Mucosa of descending colon (tissue), 3 donors: ENCODE data around the gene SLIT1. TPM values are rescaled to one million over a fixed set of nuclear protein-coding genes. Genes with fewer than 3 reads are reported as not detected.

Experiments
- ATAC-seq: fragments of 200-7000 bp; cut with Tn5 transposase; one replicate; pipeline ENCODE4 v1.9.1; 2020; ENCODE audit warnings: mild to moderate bottlenecking, moderate library complexity
- DNase-seq, 3 donors: peaks; one replicate each; pipeline ENCODE4 v3.0.0-alpha.2; 2020
- H3K36me3 ChIP-seq: fragments of 200-600 bp; one replicate; pipeline ENCODE4 v1.8.0; 2021; ENCODE audit warnings: low read depth, mild to moderate bottlenecking
- H3K4me1 ChIP-seq: fragments of 200-600 bp; one replicate; pipeline ENCODE4 v1.8.0; 2021; ENCODE audit warnings: low read depth, mild to moderate bottlenecking
- H3K4me3 ChIP-seq: fragments of 200-600 bp; one replicate; pipeline ENCODE4 v1.8.0; 2021; ENCODE audit warnings: mild to moderate bottlenecking
- H3K9me3 ChIP-seq: fragments of 200-600 bp; one replicate; pipeline ENCODE4 v1.8.0; 2021; ENCODE audit warnings: mild to moderate bottlenecking
- intact Hi-C, 2 donors: fragments of 100-400 bp; cut with DNase I in 1 of 2; cut with micrococcal nuclease in 1 of 2; formaldehyde crosslinking; loops; one replicate each; pipeline versions ENCODE4 v1.11.0 to v1.11.1; 2022; cut with DNase I, micrococcal nuclease
- total RNA-seq, 3 donors: library from RNA; stranded (reverse); fragmentation: NEBNext Ultra II Directional in 2 of 3; extraction: Animal tissue kit (Norgen Biotek cat#: 25700) in 2 of 3; gene quantifications; one replicate each; pipeline versions ENCODE4 v1.2.1 to v1.2.4, GENCODE V29; 2021 to 2023
- TF ChIP-seq, protein P1 (sequence below): fragments of 200-600 bp; IDR thresholded peaks from one replicate; pipeline ENCODE4 v1.8.0; 2022; ENCODE audit warnings: antibody characterized with exemption, mild to moderate bottlenecking
- donor health status: DM: no; HTN: no; CAD: no; lungs with moderate emphysema.
- donor health status: DM: no; HTN: no; CAD: no.
- donor health status: DM: no; HTN: yes; CAD: no.

Gene SLIT1
- total RNA-seq, 3 donors from 2014 or later, result 0.17 to 1.1 (median 0.24) TPM

DNA sequence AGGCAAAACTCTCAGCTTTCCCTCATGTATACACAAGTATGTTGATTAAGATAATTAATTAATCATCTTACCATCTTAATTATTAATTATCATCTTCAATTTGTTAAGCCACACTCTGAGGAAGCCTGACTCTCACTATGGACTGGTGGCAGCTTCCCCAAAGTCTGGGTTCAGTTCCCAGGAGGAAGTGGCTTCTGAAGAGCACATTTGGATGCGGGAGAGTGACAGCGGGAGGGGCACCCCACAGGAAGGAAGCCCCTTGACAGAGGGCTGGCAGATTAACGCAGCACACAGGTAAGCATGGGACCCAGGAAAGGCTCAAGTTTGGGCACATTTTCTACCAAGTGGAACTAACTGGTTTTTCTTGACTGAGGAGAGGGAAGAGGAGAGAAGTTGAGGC lies 13.4 kb upstream of the SLIT1 start:
- TF ChIP-seq, protein P1, sequence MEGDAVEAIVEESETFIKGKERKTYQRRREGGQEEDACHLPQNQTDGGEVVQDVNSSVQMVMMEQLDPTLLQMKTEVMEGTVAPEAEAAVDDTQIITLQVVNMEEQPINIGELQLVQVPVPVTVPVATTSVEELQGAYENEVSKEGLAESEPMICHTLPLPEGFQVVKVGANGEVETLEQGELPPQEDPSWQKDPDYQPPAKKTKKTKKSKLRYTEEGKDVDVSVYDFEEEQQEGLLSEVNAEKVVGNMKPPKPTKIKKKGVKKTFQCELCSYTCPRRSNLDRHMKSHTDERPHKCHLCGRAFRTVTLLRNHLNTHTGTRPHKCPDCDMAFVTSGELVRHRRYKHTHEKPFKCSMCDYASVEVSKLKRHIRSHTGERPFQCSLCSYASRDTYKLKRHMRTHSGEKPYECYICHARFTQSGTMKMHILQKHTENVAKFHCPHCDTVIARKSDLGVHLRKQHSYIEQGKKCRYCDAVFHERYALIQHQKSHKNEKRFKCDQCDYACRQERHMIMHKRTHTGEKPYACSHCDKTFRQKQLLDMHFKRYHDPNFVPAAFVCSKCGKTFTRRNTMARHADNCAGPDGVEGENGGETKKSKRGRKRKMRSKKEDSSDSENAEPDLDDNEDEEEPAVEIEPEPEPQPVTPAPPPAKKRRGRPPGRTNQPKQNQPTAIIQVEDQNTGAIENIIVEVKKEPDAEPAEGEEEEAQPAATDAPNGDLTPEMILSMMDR, result no peak
- H3K9me3 ChIP-seq, result no peaks in the 10 kb centered on the region
- H3K4me3 ChIP-seq, result no peak overlapping the region
- no peaks in the 10 kb centered on the region for H3K36me3 ChIP-seq
- ATAC-seq (no peak), DNase-seq (no peak)
- peaks cover 6% of the 10 kb centered on the region for H3K4me1 ChIP-seq
- intact Hi-C loops, result loop anchor here in 1 of 2 donors (5.0 kb wide), 1 partner anchor 117 kb away; no protein-coding TSS in a partner anchor

DNA sequence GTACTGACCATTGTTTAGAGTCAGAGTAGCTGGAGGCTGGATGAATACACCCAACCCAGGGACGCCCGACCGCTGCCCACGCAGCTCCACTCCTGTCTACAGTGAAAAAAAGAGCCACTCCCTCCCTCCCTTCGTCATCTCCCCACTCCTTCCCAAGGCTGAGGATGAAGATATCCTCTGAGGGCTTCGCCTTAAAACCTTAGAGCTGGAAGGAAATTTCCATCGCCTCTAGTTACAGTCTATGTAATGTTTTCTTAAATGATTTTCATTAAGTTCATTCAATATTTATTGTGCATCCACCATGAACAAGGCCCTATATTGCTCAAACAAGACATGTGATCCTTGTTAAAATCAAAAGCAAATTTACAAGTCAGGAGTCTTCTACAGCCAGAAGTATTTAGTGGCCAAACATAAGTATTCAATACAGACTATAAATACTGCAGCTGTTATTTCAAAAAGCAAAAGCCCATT lies 11.3 kb upstream of the SLIT1 start:
- no peak for DNase-seq
- Histone ChIP-seq H3K36me3 (no peaks in the 10 kb centered on the region), H3K9me3 (no peaks in the 10 kb centered on the region), H3K4me3 (no peak overlapping the region), H3K4me1 (peaks cover 6% of the 10 kb centered on the region)
- intact Hi-C loops, result loop anchor here in 1 of 2 donors (2.0 to 5.0 kb wide), 2 partner anchors 36 to 115 kb away; no protein-coding TSS in a partner anchor
- TF ChIP-seq, protein P1, result no peak
- ATAC-seq, result no peak

DNA sequence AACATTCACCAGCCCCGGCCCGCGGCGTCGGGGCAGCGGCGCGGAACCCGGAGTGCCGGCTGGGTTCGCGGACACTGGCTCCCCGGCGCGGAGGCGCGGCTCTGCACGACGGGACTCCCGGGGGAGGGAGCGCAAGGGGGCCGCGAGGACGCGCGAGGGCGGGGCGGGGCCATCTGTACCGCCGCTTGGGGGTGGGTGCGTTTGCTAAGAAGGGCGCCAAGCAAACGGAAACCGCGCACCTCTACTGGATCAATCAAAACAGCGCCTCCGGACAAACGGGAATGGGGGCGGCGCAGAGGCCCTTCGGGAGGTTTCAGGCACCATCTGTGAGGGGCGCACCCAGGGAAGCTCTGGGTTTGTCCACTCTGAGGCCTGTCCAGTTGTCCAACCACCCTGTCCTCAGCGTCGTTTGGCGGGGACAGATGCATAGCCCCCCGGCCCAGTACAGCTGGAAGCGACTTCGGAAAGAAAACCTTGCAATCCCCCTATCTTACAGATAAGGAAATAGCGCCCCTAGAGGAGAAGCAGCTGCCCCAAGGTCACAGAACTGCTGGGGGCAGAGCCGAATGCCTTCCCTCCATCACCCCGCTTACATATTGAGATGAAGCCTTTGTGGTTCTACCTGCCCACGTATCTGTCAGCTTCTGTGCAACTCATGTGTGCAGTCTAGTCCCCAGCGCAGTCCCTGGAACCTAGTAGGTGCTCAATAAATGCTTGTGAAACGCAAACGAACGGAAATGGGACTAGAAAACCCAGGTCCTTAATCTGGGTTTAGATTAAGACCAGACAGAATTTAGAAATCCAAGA lies 10.7 kb upstream of the SLIT1 start:
- Histone ChIP-seq H3K4me1 (peaks cover 6% of the 10 kb centered on the region), H3K9me3 (no peaks in the 10 kb centered on the region), H3K4me3 (no peak overlapping the region), H3K36me3 (no peaks in the 10 kb centered on the region)
- intact Hi-C loops, result loop anchor here in 1 of 2 donors (2.0 to 5.0 kb wide), 2 partner anchors 36 to 114 kb away; no protein-coding TSS in a partner anchor
- TF ChIP-seq, protein P1, result peak; percentile 53
- ATAC-seq (peak; percentile 73), DNase-seq (peak; percentile 53 to 67 (median 58))

DNA sequence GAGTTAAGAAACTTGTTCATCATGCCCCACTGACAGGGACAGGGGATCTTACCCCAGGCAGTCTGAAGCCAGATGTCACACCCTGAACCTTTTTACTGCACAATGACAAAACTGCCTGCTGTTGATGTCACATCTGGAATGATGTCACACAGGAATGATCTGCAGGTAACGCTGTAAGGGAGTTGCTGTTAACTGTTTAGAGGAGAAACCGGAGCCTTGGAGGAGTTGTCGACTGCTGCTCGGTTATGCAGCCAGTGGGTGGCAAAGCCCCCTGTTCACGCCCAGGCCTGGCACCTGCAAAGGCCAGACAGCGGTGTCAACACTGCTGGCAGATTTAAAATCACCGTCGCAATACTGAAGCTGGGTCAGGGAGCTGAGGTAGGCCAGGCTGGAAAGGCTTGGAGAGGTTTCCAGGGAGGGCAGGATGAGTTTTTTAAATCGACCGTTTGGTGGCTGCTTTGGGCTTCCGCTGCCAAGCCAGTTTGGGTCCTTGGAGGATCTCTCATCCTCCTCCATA lies 10.0 kb upstream of the SLIT1 start:
- DNase-seq (no peak), ATAC-seq (no peak)
- Histone ChIP-seq H3K9me3 (no peaks in the 10 kb centered on the region), H3K36me3 (no peaks in the 10 kb centered on the region), H3K4me1 (peaks cover 6% of the 10 kb centered on the region), H3K4me3 (no peak overlapping the region)
- intact Hi-C loops, result loop anchor here in 1 of 2 donors (2.0 to 5.0 kb wide), 2 partner anchors 35 to 113 kb away; no protein-coding TSS in a partner anchor
- TF ChIP-seq, protein P1, result no peak

DNA sequence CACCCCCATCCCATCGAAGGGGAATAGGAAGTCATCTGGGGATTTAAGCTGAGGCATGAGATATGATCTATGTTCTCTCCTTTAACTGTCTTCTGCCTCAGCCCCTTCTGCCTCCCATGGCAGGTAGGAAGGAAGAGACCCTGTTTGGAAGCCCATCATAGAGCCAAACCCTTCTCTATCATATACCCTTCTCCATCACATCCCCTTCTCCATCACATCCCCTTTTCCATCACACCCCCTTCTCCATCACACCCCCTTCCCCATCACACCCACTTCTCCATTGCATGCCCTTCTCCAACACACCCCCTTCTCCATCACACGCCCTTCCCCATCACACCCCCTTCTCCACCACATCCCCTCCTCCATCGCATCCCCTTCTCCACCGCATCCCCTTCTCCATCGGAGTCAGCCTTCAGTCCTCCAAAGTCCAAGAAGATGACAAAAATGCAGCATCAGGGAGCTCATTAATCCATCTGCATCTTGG lies 7.2 kb upstream of the SLIT1 start:
- Histone ChIP-seq H3K4me3 (no peak overlapping the region), H3K9me3 (no peaks in the 10 kb centered on the region), H3K36me3 (no peaks in the 10 kb centered on the region), H3K4me1 (peaks cover 6% of the 10 kb centered on the region)
- DNase-seq (no peak), ATAC-seq (no peak)
- intact Hi-C loops, result no loop called here
- TF ChIP-seq, protein P1, result no peak
